B cell (primary cell): Measurements from ENCODE around the gene TSEN34. TPM values are rescaled to one million over a fixed set of nuclear protein-coding genes. Genes with fewer than 3 reads are reported as not detected.

ENCODE experiments used
- ATAC-seq: fragments of 200-7000 bp; cut with Tn5 transposase; one replicate; pipeline ENCODE4 v1.10.0; 2021; ENCODE audit warnings: low read depth, mild to moderate bottlenecking, moderate number of reproducible peaks, moderate library complexity
- CTCF ChIA-PET: fragments of 350-600 bp; sonication (Branson Sonifier 250); formaldehyde crosslinking; loops from one replicate; lab custom pipeline; 2021; ENCODE audit warnings: antibody characterized with exemption, inconsistent platforms; lab: Charles Lee
- POLR2A ChIA-PET: fragments of 350-600 bp; sonication (Branson Sonifier 250); formaldehyde crosslinking; loops from one replicate; lab custom pipeline; 2021; ENCODE audit warnings: antibody characterized with exemption; lab: Charles Lee
- DNase-seq: peaks from one replicate; pipeline ENCODE4 v3.0.0; 2013
- H2AFZ ChIP-seq: 2 replicates; pipeline ENCODE4 v1.6.1; 2012; ENCODE audit warnings: mild to moderate bottlenecking, low read depth, low read length; ENCODE audit not compliant: insufficient read depth, poor library complexity, severe bottlenecking
- H3K27ac ChIP-seq, 2 donors: 1 replicate in 1 of 2; 2 replicates in 1 of 2; pipeline ENCODE4 v1.5.1; 2012 to 2013; ENCODE audit warnings: low read length in 2 of 2, mild to moderate bottlenecking in 2 of 2, moderate library complexity in 1 of 2
- H3K27me3 ChIP-seq, 4 experiments: fragments of 200-600 bp in 1 of 4; sonication (generic) in 1 of 4; replicated peaks in 1 of 4; 1 replicate in 2 of 4; 2 replicates in 2 of 4; pipeline versions ENCODE4 v1.6.1 to v1.7.0; 2013 to 2016; ENCODE audit warnings: low read length in 3 of 4, mild to moderate bottlenecking in 2 of 4, mixed read lengths in 1 of 4, moderate library complexity in 1 of 4; ENCODE audit not compliant: insufficient read depth in 4 of 4, control insufficient read depth in 3 of 4; ENCODE audit errors: control extremely low read depth in 1 of 4
- H3K36me3 ChIP-seq, 2 experiments: replicated peaks in 1 of 2; 1 replicate in 1 of 2; 2 replicates in 1 of 2; pipeline versions ENCODE4 v1.6.1 to v1.7.1; 2013; ENCODE audit warnings: low read length in 1 of 2; ENCODE audit not compliant: insufficient read depth in 2 of 2, control insufficient read depth in 1 of 2; ENCODE audit errors: control extremely low read depth in 1 of 2, extremely low read depth in 1 of 2
- H3K4me1 ChIP-seq, 2 donors: fragments of 200-600 bp in 1 of 2; sonication (generic) in 1 of 2; 1 replicate in 1 of 2; 2 replicates in 1 of 2; pipeline versions ENCODE4 v1.5.1 to v1.6.1; 2013 to 2017; ENCODE audit warnings: low read length in 2 of 2; ENCODE audit not compliant: control insufficient read depth in 2 of 2, insufficient read depth in 2 of 2
- H3K4me2 ChIP-seq: replicated peaks from 2 replicates; pipeline ENCODE3; 2012; ENCODE audit warnings: mild to moderate bottlenecking, low read depth, low read length; ENCODE audit not compliant: poor library complexity, severe bottlenecking
- H3K4me3 ChIP-seq, 5 experiments: fragments of 200-600 bp in 1 of 5; sonication (generic) in 1 of 5; 1 replicate in 3 of 5; 2 replicates in 2 of 5; pipeline versions ENCODE4 v1.5.1 to v1.7.0; 2011 to 2016; ENCODE audit warnings: low read length in 4 of 5, mild to moderate bottlenecking in 4 of 5, low read depth in 2 of 5, control low read depth in 1 of 5, moderate library complexity in 1 of 5; ENCODE audit not compliant: insufficient read depth in 1 of 5; ENCODE audit errors: control extremely low read depth in 1 of 5, extremely low read depth in 1 of 5
- H3K79me2 ChIP-seq: fragments of 200-600 bp; sonication (generic); one replicate; pipeline ENCODE4 v1.6.0; 2016; ENCODE audit warnings: low read length; ENCODE audit not compliant: control insufficient read depth, insufficient read depth
- H3K9ac ChIP-seq: fragments of 200-600 bp; sonication (generic); 2 replicates; pipeline ENCODE4 v1.6.1; 2017; ENCODE audit warnings: mild to moderate bottlenecking, low read length, moderate library complexity
- H3K9me3 ChIP-seq, 3 donors: one replicate each; pipeline versions ENCODE4 v1.6.1 to v1.7.1; 2013; ENCODE audit warnings: low read length in 2 of 3; ENCODE audit not compliant: control insufficient read depth in 2 of 3, insufficient read depth in 1 of 3; ENCODE audit errors: control extremely low read depth in 1 of 3
- H4K20me1 ChIP-seq: 2 replicates; pipeline ENCODE4 v1.6.0; 2012; ENCODE audit warnings: mild to moderate bottlenecking, low read length; ENCODE audit not compliant: insufficient read depth, control insufficient read depth, poor library complexity, severe bottlenecking
- H3K27ac Mint-ChIP-seq: one replicate; pipeline ENCODE4 v1.8.0; 2021; ENCODE audit warnings: mixed read lengths
- H3K27me3 Mint-ChIP-seq: one replicate; pipeline ENCODE4 v1.8.0; 2021; ENCODE audit warnings: mixed read lengths
- H3K4me1 Mint-ChIP-seq: one replicate; pipeline ENCODE4 v1.8.0; 2021; ENCODE audit warnings: mixed read lengths
- H3K4me3 Mint-ChIP-seq: one replicate; pipeline ENCODE4 v1.8.0; 2021; ENCODE audit warnings: mixed read lengths
- H3K9me3 Mint-ChIP-seq: one replicate; pipeline ENCODE4 v1.8.0; 2022; ENCODE audit warnings: mixed read lengths; ENCODE audit not compliant: insufficient read depth
- EZH2 ChIP-seq: IDR thresholded peaks from 2 replicates; pipeline ENCODE4 v1.6.1; 2012; ENCODE audit warnings: borderline replicate concordance, low read depth, mild to moderate bottlenecking, moderate library complexity, low read length; ENCODE audit not compliant: insufficient read depth, poor library complexity, severe bottlenecking
- WGBS: methylation state at CpG from one replicate; pipeline ENCODE4 v1.1.5; 2013; ENCODE audit warnings: missing lambda C conversion rate; ENCODE audit not compliant: insufficient coverage; 5-methylcytosine and 5-hydroxymethylcytosine counted together
- intact Hi-C: fragments of 100-400 bp; cut with micrococcal nuclease; formaldehyde crosslinking; loops from one replicate; pipeline ENCODE4 v1.10.0; 2022
- polyA plus RNA-seq: library from polyadenylated mRNA; depleted of rRNA; stranded (reverse); fragments of >200 nt; gene quantifications from 2 replicates; pipeline ENCODE4 v1.2.3, GENCODE V29; 2012
- total RNA-seq, 2 donors: library from RNA; stranded (reverse); fragments of 120-200 nt in 1 of 2; gene quantifications; 1 replicate in 1 of 2; 2 replicates in 1 of 2; pipeline versions ENCODE4 v1.2.3 to v1.2.4, GENCODE V29; 2013 to 2022
- TF ChIP-seq, protein P1 (sequence below): fragments of 200-600 bp; IDR thresholded peaks from one replicate; pipeline ENCODE4 v1.8.0; 2022; ENCODE audit warnings: antibody characterized with exemption, mild to moderate bottlenecking

Gene TSEN34
- total and polyA plus RNA-seq, 2 donors (not counting 1 experiment from before 2014, with no cell fraction given): 17.6 to 25.1 TPM

DNA sequence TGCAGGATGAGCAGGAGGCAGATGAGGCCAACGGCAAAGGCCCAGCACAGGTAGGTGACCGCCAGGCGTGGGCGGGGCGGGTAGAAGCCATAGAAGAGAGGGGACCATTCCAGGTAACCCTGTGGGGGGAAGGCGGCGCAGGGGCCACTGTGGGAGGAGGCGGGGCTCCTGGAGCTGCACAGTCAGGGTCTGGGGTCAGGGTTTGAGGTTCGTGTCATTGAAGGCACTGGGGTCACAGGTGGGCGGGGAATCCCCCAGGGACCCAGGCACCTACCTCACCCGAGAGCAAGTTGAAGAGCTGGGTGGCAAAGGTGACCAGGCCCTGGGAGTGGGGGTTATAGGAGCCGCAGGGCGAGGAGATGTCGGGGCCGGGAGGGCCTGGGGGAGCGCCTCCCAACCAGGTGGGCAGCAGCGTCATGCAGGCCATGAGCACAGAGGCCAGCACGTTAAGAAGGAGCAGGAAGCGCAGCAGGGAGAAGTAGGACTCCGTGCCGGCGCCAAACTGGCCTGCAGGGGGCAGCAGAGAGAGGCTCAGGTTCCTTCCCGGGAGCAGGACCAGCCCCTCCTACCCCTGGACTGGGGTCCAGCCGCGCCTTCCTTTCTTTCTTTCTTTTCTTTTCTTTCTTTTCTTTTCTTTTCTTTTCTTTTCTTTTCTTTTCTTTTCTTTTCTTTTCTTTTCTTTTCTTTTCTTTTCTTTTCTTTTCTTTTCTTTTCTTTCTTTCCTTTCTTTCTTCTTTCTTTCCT lies 22.8 kb upstream of the TSEN34 start:
- H3K9me3 Mint-ChIP-seq: no peaks in the 10 kb centered on the region
- no peak overlapping the region for H3K9ac ChIP-seq
- intact Hi-C loops: loop anchor here (1.0 to 2.0 kb wide), 4 partner anchors 9 to 220 kb away; partner anchors contain the start of genes LENG1 and MBOAT7
- H3K4me1 ChIP-seq: peaks cover 18 to 22% of the 10 kb centered on the region in 2 donors
- H3K4me3 Mint-ChIP-seq: no peak overlapping the region
- TF ChIP-seq, protein P1, sequence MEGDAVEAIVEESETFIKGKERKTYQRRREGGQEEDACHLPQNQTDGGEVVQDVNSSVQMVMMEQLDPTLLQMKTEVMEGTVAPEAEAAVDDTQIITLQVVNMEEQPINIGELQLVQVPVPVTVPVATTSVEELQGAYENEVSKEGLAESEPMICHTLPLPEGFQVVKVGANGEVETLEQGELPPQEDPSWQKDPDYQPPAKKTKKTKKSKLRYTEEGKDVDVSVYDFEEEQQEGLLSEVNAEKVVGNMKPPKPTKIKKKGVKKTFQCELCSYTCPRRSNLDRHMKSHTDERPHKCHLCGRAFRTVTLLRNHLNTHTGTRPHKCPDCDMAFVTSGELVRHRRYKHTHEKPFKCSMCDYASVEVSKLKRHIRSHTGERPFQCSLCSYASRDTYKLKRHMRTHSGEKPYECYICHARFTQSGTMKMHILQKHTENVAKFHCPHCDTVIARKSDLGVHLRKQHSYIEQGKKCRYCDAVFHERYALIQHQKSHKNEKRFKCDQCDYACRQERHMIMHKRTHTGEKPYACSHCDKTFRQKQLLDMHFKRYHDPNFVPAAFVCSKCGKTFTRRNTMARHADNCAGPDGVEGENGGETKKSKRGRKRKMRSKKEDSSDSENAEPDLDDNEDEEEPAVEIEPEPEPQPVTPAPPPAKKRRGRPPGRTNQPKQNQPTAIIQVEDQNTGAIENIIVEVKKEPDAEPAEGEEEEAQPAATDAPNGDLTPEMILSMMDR: peak; percentile 89
- no peak for TF ChIP-seq EZH2
- WGBS: 29% methylated on average over 24 of the region's 25 CpGs
- ATAC-seq: peak; percentile 89
- no peak overlapping the region for H3K27ac Mint-ChIP-seq
- H3K79me2 ChIP-seq: no peaks in the 10 kb centered on the region
- H3K36me3 ChIP-seq: no peaks in the 10 kb centered on the region
- H3K4me2 ChIP-seq: peak overlapping the region; percentile 67
- no peak overlapping the region for H3K4me3 ChIP-seq
- ChIA-PET POLR2A (no interaction called here), CTCF (interaction anchor here (0.6 to 8.5 kb wide), 10 partner anchors 9 to 224 kb away, joined by 3 to 50 read pairs (median 8); partner anchors contain the start of genes CNOT3, LENG1, MBOAT7 and TSEN34)
- H3K27ac ChIP-seq: no peak overlapping the region
- peaks cover 16% of the 10 kb centered on the region for H3K27me3 Mint-ChIP-seq
- peak overlapping the region; percentile 56 for H2AFZ ChIP-seq
- peak; percentile 89 for DNase-seq
- H3K9me3 ChIP-seq: peaks cover 0 to 18% (median 0%) of the 10 kb centered on the region in 3 donors
- H3K4me1 Mint-ChIP-seq: peaks cover 24% of the 10 kb centered on the region
- no peaks in the 10 kb centered on the region for H4K20me1 ChIP-seq
- peaks cover 0 to 23% (median 13%) of the 10 kb centered on the region in 4 experiments for H3K27me3 ChIP-seq
